GM12878 (cell line): ENCODE data around the gene RNF7.

Experiments used
- CHD2 ChIP-seq: IDR thresholded peaks from 2 replicates; pipeline ENCODE4 v1.6.1; 2011; ENCODE audit warnings: low read depth, low read length, improper control_type of control experiment, borderline replicate concordance
- CTCF ChIP-seq, 3 experiments: IDR thresholded peaks in 2 of 3; conservative IDR thresholded peaks in 1 of 3; 2 replicates each; pipeline ENCODE4 v1.5.1; 2011; ENCODE audit warnings: low read depth in 3 of 3, low read length in 3 of 3, mild to moderate bottlenecking in 3 of 3, control low read depth in 2 of 3, moderate library complexity in 2 of 3, inconsistent platforms in 1 of 3, mixed read lengths in 1 of 3; ENCODE audit not compliant: control insufficient read depth in 2 of 3, insufficient read depth in 1 of 3; ENCODE audit errors: extremely low read depth in 1 of 3
- EP300 ChIP-seq, 2 experiments: fragments of 150-350 bp in 1 of 2; IDR thresholded peaks; 2 replicates each; pipeline ENCODE4 v1.6.1; 2011 to 2012; ENCODE audit warnings: low read depth in 2 of 2, low read length in 2 of 2, borderline replicate concordance in 1 of 2, improper control_type of control experiment in 1 of 2, inconsistent platforms in 1 of 2; ENCODE audit not compliant: control insufficient read depth in 1 of 2
- RAD21 ChIP-seq: IDR thresholded peaks from 2 replicates; pipeline ENCODE4 v1.6.1; 2011; ENCODE audit warnings: mild to moderate bottlenecking, low read depth, low read length, moderate library complexity; ENCODE audit not compliant: insufficient read depth
- TAF1 ChIP-seq: IDR thresholded peaks from 2 replicates; pipeline ENCODE4 v1.6.1; 2011; ENCODE audit warnings: mild to moderate bottlenecking, low read depth, low read length, borderline replicate concordance
- ZBTB33 ChIP-seq: fragments of 450-650 bp; IDR thresholded peaks from 2 replicates; pipeline ENCODE4 v1.6.1; 2017; ENCODE audit warnings: mild to moderate bottlenecking
- ZNF274 ChIP-seq: IDR thresholded peaks from one replicate; pipeline ENCODE4 v1.8.0; 2011; ENCODE audit not compliant: insufficient read length, insufficient read depth
- ZNF622 ChIP-seq: fragments of 450-650 bp; IDR thresholded peaks from 2 replicates; pipeline ENCODE4 v1.6.1; 2017; ENCODE audit warnings: mild to moderate bottlenecking, inconsistent platforms

GRCh38 chr3:141722081-141722480 lies 16.0 kb upstream of the RNF7 start:
- TF ChIP-seq ZNF622 (no peak), TAF1 (no peak), ZBTB33 (no peak), CTCF (IDR thresholded peaks at IDR 0.05 in 2 of 3, conservative IDR thresholded peaks at IDR 0.05 in 1 of 3; ENCODE audit: control insufficient read depth in 2 of 3, extremely low read depth in 1 of 3, insufficient read depth in 1 of 3, low read depth in 3 of 3, low read length in 3 of 3) (no peak), RAD21 (no peak), ZNF274 (no peak), CHD2 (no peak), EP300 (IDR thresholded peaks at IDR 0.05; ENCODE audit: borderline replicate concordance in 1 of 2, control insufficient read depth in 1 of 2, low read depth in 2 of 2, low read length in 2 of 2) (no peak)
